ENCODE data around the gene CIDEC.

CIDEC gene

DNA sequence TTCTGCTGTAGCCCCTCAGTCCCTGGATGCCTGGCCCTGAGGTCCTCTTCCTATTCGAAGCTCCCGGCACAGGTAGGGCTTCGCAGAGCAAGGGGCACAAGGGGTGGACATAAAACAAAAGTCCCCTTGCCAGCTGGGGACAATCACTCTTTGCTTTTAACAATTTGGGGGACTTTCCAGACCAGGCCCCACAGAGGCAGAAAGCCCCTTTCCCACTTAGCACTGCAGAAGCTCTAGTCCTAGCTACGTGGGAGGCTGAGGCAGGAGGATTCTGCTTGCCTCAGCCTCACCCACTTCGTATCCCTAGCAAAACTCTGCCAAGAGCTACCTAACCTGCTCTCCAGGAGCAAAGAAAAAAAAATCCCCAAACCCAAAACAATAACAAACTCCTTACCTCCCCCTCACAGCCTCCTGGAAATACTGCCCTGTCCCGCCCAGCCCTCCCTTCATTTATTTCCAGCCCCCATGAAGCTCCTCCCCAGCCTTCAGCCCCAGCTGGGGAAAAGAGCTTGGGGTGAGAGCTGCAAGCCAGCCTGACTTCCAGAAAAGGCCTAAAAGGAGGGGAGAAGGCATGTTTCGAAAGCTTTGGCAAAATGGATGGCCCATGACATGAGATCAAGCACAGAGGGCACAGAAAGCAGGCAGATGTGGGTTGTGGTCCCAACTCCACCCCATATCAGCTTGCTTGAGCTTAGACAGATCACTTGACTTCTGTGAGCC lies at the start of gene CIDEC:
CIDEC (minus strand) TSS at position 424 of the 720 bp plus-strand sequence. CDS start 1,767 bp downstream, outside the sequence.
- no peak for DNase-seq

- no peak for DNase-seq
Measured at GRCh38 chr3:9928158-9928557, 48.1 kb upstream of the CIDEC start.

DNA sequence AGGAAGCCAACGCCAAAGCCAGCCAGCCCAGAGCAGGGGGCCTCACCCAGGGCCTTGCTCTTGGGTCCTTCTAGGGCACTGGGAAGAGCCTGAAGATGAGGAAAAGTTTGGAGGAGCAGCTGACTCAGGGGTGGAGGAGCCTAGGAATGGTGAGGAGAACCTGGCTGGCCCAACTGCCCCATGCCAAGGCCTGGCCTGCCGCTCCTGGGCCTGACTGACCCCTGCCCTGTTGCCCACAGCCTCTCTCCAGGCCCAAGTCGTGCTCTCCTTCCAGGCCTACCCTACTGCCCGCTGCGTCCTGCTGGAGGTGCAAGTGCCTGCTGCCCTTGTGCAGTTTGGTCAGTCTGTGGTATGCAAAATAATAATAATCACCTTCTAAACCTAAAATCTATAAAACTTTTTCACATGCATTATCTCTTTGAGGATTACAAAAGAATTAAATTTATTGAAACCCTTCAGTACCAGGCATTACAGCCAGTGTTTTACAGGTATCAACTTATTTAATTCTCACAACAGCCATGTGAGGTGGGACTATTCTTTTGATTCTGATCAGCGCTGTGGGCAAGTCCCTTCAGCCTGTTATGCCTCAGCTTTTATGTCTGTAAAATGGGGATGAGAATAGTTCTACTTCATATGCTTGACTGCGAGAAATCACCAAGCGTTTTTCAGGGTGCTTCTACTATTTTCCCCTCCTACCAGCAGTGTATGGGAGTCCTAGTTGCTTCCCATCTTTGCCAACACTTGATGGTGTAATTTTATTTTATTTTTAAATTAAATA lies 38.4 kb upstream of the CIDEC start:
- no peak for DNase-seq

DNA sequence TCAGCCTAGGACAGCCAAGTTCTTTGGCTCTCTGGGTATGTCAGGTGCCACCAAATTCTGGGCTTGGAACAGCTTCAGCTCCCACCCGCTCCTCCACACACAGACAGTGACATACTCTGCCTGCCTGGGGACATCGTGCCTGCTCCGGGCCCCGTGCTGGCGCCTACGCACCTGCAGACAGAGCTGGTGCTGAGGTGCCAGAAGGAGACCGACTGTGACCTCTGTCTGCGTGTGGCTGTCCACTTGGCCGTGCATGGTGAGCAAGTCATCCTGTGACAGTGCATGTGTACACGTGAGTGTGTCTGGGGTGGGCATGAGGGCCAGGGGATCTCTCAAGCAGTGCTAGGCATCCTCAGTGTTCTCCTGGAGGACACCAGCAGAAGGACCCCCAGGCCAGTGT lies 37.8 kb upstream of the CIDEC start:
- DNase-seq: no peak

DNA sequence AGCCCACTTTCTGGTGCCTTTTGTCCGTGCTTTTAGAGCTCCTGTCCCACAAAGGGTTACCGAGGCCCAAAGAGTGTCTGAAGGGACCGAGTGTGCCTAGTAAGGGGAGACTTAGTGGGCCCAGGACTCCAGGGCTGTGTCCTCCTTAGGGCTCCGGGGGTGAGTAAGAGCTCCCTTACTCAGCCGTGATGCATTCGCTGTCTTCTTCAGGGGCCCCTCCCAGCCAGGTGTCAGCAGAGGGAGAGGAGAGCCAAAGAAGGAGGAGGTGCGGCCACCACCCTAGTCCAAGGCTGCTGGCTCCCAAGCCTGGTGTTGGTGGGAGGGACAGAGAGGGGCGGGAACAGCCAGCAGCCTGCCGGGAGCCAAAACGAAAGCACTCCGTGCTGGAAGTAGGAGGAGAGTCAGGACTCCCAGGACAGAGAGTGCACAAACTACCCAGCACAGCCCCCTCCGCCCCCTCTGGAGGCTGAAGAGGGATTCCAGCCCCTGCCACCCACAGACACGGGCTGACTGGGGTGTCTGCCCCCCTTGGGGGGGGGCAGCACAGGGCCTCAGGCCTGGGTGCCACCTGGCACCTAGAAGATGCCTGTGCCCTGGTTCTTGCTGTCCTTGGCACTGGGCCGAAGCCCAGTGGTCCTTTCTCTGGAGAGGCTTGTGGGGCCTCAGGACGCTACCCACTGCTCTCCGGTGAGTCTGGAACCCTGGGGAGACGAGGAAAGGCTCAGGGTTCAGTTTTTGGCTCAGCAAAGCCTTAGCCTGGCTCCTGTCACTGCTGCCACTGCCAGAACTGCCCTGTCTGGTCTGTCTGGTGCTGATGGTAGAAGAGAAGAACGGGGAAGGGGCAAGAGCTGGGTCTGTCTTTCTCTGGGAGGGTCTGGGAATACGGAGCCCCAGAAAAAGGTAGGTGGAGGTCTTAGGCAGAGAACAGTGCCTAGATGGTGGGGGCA lies 37.0 kb upstream of the CIDEC start, which contains the start of gene IL17RC:
IL17RC (plus strand) TSS at position 365 of the 947 bp plus-strand sequence; CDS start at position 583, 218 bp downstream.
- peak; percentile 56 for DNase-seq

GRCh38 chr3:9916346-9916733 lies 36.3 kb upstream of the CIDEC start:
- no peak for DNase-seq

- no peak for DNase-seq
Measured at GRCh38 chr3:9915254-9916141, 35.4 kb upstream of the CIDEC start.

- DNase-seq: no peak
Measured at GRCh38 chr3:9914559-9915253, 34.7 kb upstream of the CIDEC start.

DNA sequence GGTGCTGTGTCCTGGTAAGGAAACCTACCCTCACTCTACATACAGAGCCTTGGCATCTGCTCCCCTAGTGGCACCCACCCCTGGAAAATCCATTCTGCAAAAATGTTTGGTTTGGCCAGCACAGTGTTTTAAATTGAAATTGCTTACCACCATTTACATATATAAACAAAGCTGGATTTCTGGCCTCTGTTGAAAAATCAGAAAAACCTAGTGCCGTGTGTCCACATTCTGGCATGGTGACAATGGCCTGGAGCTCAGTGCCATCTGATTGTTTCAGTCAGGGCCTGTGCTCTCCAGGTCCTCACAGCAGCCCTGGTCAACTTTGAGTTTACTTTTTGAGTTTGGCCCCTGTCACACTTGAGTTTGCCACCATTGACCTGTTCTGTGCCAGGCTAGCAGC lies 34.0 kb upstream of the CIDEC start:
- no peak for DNase-seq

DNA sequence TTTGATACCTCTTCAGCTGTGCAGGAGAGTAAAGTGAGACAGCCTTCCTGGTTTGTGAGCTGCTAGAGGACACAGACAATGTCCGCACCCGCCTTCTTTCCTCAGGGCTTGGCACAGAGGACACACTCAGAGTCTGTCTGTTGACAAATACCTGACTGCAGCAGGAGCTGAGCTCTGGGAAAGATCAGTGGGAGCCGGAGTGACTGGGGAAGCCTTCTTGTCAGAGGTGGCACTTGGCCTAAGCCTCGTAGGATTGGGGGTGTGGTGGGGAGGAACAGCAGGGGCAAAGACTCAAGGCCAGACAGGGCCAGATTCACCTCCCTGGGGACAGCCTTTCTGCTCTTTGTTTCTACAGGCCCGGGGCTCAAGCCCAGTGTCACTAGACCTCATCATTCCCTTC lies 33.5 kb upstream of the CIDEC start:
- DNase-seq: no peak

- peak; percentile 46 for DNase-seq
Measured at GRCh38 chr3:9912294-9912935, 32.4 kb upstream of the CIDEC start.

DNA sequence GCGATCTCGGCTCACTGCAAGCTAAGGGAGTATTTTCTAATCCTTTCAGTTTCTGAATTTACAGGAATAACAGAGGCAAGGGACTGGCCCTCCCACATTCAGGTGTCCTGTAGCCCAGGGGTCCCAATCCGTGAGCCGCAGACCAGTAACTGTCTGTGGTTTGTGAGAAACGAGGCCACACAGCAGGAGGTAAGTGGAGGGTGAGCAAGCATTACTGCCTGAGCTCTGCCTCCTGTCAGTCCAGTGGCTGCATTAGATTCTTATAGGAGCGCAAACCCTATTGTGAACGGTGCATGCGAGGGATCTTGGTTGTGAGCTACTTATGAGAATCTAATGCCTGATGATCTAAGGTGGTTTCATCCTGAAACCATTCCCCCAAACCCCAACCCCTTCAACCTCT lies 31.8 kb upstream of the CIDEC start:
- no peak for DNase-seq

DNA sequence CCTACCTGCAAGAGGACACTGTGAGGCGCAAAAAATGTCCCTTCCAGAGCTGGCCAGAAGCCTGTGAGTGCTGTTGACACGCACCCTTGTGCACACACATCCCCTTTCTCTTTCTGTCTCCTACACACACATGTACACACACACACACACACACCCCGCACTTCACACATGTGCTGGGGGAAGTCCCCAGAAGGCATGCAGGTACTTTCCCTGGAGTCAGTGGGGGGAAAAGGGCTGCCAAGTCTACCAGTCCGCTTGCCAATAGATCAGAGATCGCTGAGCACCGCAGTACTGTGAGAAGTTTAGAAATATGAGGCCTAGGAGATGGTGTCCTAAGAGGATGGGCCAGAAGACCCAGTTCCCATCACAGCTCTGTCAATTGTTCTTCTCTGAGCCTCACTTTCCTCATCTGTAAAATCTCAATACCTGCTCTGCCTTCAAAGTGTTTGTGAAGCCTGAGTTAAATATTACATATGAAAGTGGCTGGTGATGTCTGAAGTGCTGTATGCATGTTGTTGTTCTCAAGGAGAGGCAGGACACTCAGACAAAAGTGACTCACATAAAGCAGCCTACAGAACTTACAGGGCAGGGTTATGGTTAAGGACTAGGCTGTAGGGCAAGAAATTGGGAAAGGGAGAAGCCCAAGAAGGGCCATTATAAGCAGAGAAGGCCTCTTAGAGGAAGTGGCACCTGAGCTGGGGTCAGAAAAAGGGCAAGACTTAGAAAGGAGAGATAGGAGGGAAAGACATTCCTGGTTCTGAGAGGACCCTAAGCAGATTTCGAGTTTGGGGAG lies 29.4 kb upstream of the CIDEC start:
- no peak for DNase-seq

DNA sequence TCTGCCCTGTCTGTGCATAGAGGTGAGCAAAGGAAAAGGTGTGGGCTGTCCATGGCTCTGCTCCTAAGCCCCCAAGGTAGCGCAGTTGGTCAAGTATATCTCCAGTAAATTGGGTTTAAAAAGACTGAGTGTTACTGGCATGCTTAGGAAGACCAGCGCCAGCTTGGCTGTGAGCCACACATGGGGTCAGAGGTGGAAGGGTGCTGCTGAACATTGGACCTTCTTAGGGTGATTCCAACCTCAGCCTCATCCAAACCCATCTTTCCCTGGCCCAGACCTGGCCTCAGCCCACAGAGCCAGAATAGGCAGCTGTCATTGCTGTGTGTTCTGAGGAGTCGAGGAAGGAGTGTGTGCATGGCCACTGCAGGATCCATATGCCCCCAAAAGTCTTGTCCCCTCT lies 28.2 kb upstream of the CIDEC start:
- no peak for DNase-seq

DNA sequence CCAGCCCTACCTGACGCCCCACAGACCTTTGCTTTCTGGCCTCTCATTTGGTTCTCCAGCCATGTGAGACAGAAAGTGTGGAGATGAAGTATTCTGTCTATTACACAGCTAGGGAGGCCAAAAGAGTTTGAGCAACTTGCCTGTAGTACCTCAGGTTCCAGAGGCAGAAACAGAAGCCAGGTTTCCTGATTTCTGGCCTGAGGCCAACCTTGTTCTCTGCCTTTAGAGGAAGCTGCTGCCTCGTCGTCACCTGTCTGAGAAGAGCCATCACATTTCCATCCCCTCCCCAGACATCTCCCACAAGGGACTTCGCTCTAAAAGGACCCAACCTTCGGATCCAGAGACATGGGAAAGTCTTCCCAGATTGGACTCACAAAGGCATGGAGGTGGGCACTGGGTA lies 26.4 kb upstream of the CIDEC start:
- no peak for DNase-seq

GRCh38 chr3:9903904-9904303 lies 23.9 kb upstream of the CIDEC start:
- DNase-seq: no peak

- no peak for DNase-seq
Measured at GRCh38 chr3:9903238-9903624, 23.2 kb upstream of the CIDEC start.

GRCh38 chr3:9902372-9903237 lies 22.6 kb upstream of the CIDEC start, which contains the start of gene IL17RE:
TSS of gene IL17RE (plus strand) at chr3:9902848. CDS start at chr3:9902933, 85 bp downstream.
- DNase-seq: no peak

- DNase-seq: no peak
Measured at GRCh38 chr3:9901967-9902366, 21.9 kb upstream of the CIDEC start.
